Myocyte (in vitro differentiated cells): ENCODE data around the gene TRIM45. TPM values are rescaled to one million over a fixed set of nuclear protein-coding genes. Genes with fewer than 3 reads are reported as not detected.

ENCODE experiments used
- microRNA counts: library from miRNA; unstranded; fragments of <30 nt; microRNA quantifications from one replicate; lab custom pipeline; 2016
- microRNA-seq: library from miRNA; unstranded; fragments of <30 nt; microRNA quantifications from one replicate; pipeline ENCODE4, GENCODE V29; 2016
- total RNA-seq: library from RNA; depleted of rRNA; stranded (reverse); fragments of >200 nt; gene quantifications from 2 replicates; pipeline ENCODE4 v1.2.3, GENCODE V29; 2014

The TRIM45 gene
- total RNA-seq, 1 donor from 2014 or later: 14.4 TPM

MicroRNA genes within 50 kb of the gene (microRNA counts, 767-probe panel; counts per million panel counts)
- not detected for microRNA hsa-miR-942 (lab: Ali Mortazavi, UCI)

Small RNAs within 50 kb of the gene (microRNA-seq; reads per million reads assigned to microRNA genes)
- gene MIR942: 7.3 reads per million, percentile 28 among the genes with 10 or more reads in this experiment

Other genes starting within 250 kb of the TRIM45 start
- 48.1 and 61.1 TPM in 2 replicates for gene PTGFRN, start 211.8 kb downstream of the TRIM45 start, total RNA-seq
- 0.10 and 0.11 TPM in 2 replicates for gene CD101, start 120.0 kb downstream of the TRIM45 start, total RNA-seq
- 11.6 and 11.8 TPM in 2 replicates for gene TTF2, start 61.4 kb downstream of the TRIM45 start, total RNA-seq
- not detected in 2 replicates for gene VTCN1, start 89.2 kb upstream of the TRIM45 start, total RNA-seq
- 39.8 and 46.0 TPM in 2 replicates for gene MAN1A2, start 245.7 kb upstream of the TRIM45 start, total RNA-seq